OCI-LY1 (cell line): ENCODE data around the gene DNAJB1.
"Not testable (repeated sequence)": the region's sequence is repeated elsewhere in the genome, so short reads cannot be mapped to it uniquely, and the experiment has no call there.

Experiments
- EZH2 ChIP-seq: fragments of 200-600 bp; sonication (generic), shearing (Covaris generic); IDR thresholded peaks from 2 replicates; pipeline ENCODE4 v1.8.0; 2017; ENCODE audit warnings: borderline replicate concordance, mixed run types, mild to moderate bottlenecking, antibody characterized with exemption, low read length, moderate library complexity, mixed read lengths
- TF ChIP-seq, protein P1 (sequence below): fragments of 200-600 bp; sonication (generic), shearing (Covaris generic); IDR thresholded peaks from 2 replicates; pipeline ENCODE4 v1.5.1; 2017; ENCODE audit warnings: mild to moderate bottlenecking, antibody characterized with exemption, low read length, moderate library complexity, mixed read lengths

DNA sequence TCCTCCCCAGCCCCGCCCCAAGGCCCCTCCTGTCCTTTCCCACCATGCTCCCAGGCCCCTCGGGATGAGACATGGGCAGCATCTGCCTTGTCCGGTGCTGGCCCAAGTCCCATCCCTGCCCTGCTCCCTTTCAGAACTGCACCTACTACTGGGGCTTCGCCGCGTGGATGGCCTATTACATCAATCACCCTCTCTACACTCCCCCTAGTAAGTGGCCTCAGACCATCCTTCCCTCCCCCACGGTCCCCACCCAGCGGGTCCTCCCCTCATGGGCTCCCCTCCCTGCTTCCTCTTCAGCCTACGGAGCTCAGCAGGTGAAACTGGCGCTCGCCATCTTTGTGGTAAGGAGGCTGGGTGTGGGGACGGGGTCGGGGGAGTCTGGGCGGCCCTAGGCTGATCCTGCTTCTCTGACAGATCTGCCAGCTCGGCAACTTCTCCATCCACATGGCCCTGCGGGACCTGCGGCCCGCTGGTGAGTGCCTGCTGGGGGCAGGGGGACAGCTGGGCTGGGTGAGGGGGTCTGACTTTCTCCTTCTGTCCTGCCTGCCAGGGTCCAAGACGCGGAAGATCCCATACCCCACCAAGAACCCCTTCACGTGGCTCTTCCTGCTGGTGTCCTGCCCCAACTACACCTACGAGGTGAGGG lies 46.6 kb upstream of the DNAJB1 start:
- not testable (repeated sequence) for TF ChIP-seq EZH2
- TF ChIP-seq, protein P1, sequence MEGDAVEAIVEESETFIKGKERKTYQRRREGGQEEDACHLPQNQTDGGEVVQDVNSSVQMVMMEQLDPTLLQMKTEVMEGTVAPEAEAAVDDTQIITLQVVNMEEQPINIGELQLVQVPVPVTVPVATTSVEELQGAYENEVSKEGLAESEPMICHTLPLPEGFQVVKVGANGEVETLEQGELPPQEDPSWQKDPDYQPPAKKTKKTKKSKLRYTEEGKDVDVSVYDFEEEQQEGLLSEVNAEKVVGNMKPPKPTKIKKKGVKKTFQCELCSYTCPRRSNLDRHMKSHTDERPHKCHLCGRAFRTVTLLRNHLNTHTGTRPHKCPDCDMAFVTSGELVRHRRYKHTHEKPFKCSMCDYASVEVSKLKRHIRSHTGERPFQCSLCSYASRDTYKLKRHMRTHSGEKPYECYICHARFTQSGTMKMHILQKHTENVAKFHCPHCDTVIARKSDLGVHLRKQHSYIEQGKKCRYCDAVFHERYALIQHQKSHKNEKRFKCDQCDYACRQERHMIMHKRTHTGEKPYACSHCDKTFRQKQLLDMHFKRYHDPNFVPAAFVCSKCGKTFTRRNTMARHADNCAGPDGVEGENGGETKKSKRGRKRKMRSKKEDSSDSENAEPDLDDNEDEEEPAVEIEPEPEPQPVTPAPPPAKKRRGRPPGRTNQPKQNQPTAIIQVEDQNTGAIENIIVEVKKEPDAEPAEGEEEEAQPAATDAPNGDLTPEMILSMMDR, result not testable (repeated sequence)
